SU-DHL-6 (cell line): ENCODE measurements around the gene RAB43.

Source experiments
- H2AFZ ChIP-seq: fragments of 200-600 bp; sonication (generic); 2 replicates; pipeline ENCODE4 v1.6.1; 2014; ENCODE audit warnings: low read depth, mild to moderate bottlenecking, moderate library complexity, mixed read lengths, antibody characterized with exemption, low read length; ENCODE audit not compliant: severe bottlenecking
- H3F3A ChIP-seq: fragments of 200-600 bp; shearing (Covaris generic); 2 replicates; pipeline ENCODE4 v1.6.0; 2016; ENCODE audit warnings: antibody characterized with exemption, mild to moderate bottlenecking; ENCODE audit not compliant: insufficient read depth
- H3K27ac ChIP-seq: fragments of 200-600 bp; sonication (generic); 2 replicates; pipeline ENCODE4 v1.5.1; 2016; ENCODE audit warnings: low read depth, mild to moderate bottlenecking, low read length, moderate library complexity, mixed read lengths
- H3K27me3 ChIP-seq: fragments of 200-600 bp; sonication (generic), shearing (Covaris generic); 2 replicates; pipeline ENCODE4 v1.6.0; 2014; ENCODE audit warnings: mild to moderate bottlenecking, low read length
- H3K36me3 ChIP-seq: fragments of 200-600 bp; sonication (generic); 2 replicates; pipeline ENCODE4 v1.6.1; 2014; ENCODE audit warnings: mild to moderate bottlenecking, low read length, mixed read lengths
- H3K4me2 ChIP-seq: fragments of 300-600, 200-600 bp; shearing (Covaris generic), sonication (generic); 2 replicates; pipeline ENCODE4 v1.6.0; 2014; ENCODE audit warnings: low read length, low read depth, mild to moderate bottlenecking; ENCODE audit not compliant: poor library complexity, severe bottlenecking
- H3K4me3 ChIP-seq: fragments of 200-600 bp; sonication (generic); 2 replicates; pipeline ENCODE4 v1.5.1; 2014; ENCODE audit warnings: antibody characterized with exemption, low read length, mild to moderate bottlenecking, mixed read lengths; ENCODE audit not compliant: insufficient read depth, poor library complexity, severe bottlenecking
- H3K79me2 ChIP-seq: fragments of 200-600 bp; sonication (generic); 2 replicates; pipeline ENCODE4 v1.6.1; 2014; ENCODE audit warnings: mild to moderate bottlenecking, low read length, moderate library complexity; ENCODE audit not compliant: insufficient read depth
- H3K9ac ChIP-seq: fragments of 200-600 bp; sonication (generic); 2 replicates; pipeline ENCODE4 v1.7.0; 2014; ENCODE audit warnings: mild to moderate bottlenecking, low read length
- H3K9me2 ChIP-seq: fragments of 200-600 bp; sonication (generic); replicated peaks from 2 replicates; pipeline ENCODE4 v1.6.1; 2014; ENCODE audit warnings: low read length; ENCODE audit not compliant: insufficient read depth
- H3K9me3 ChIP-seq: fragments of 200-600 bp; sonication (generic); 2 replicates; pipeline ENCODE4 v1.6.1; 2014; ENCODE audit warnings: low read length, mixed read lengths; ENCODE audit not compliant: insufficient read depth
- H4K20me1 ChIP-seq: fragments of 200-600 bp; sonication (generic); 2 replicates; pipeline ENCODE4 v1.6.1; 2014; ENCODE audit warnings: low read depth, mild to moderate bottlenecking, antibody characterized with exemption, low read length, moderate library complexity, mixed read lengths
- EZH2phosphoT487 ChIP-seq: fragments of 200-600 bp; sonication (generic), shearing (Covaris generic); conservative IDR thresholded peaks from 2 replicates; pipeline ENCODE4 v1.6.1; 2018; ENCODE audit warnings: mild to moderate bottlenecking, antibody characterized with exemption, low read length, moderate library complexity, mixed read lengths
- TF ChIP-seq, protein P1 (sequence below): fragments of 200-600 bp; sonication (generic); IDR thresholded peaks from one replicate; pipeline ENCODE4 v1.5.1; 2017; ENCODE audit warnings: antibody characterized with exemption, mild to moderate bottlenecking, low read length, moderate library complexity; ENCODE audit not compliant: insufficient read depth, poor library complexity, severe bottlenecking

Gene RAB43

DNA sequence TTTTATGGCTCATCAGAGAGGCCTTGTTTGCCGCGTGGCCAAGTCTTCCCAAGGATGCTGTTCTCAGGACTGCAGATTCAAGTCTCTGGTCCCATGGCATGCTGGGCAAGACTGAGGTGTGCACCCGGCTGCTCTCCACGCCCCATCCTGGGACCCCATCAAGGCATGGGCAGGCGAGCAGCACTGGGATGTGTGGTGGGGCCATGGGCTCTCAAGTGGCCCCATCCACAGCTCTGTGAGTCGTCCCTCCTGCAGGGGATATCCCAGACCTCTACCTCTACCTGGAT, 74.1 kb downstream of the RAB43 start:
- Histone ChIP-seq H3K4me3 (no peak overlapping the region), H3K9ac (no peak overlapping the region), H2AFZ (no peak overlapping the region), H3K27me3 (no peaks in the 10 kb centered on the region), H3K36me3 (no peaks in the 10 kb centered on the region), H3K27ac (no peak overlapping the region), H3K9me3 (no peaks in the 10 kb centered on the region), H4K20me1 (no peaks in the 10 kb centered on the region), H3F3A (no peaks in the 10 kb centered on the region), H3K4me2 (no peak overlapping the region), H3K9me2 (no peaks in the 10 kb centered on the region), H3K79me2 (no peaks in the 10 kb centered on the region)
- TF ChIP-seq, protein P1, sequence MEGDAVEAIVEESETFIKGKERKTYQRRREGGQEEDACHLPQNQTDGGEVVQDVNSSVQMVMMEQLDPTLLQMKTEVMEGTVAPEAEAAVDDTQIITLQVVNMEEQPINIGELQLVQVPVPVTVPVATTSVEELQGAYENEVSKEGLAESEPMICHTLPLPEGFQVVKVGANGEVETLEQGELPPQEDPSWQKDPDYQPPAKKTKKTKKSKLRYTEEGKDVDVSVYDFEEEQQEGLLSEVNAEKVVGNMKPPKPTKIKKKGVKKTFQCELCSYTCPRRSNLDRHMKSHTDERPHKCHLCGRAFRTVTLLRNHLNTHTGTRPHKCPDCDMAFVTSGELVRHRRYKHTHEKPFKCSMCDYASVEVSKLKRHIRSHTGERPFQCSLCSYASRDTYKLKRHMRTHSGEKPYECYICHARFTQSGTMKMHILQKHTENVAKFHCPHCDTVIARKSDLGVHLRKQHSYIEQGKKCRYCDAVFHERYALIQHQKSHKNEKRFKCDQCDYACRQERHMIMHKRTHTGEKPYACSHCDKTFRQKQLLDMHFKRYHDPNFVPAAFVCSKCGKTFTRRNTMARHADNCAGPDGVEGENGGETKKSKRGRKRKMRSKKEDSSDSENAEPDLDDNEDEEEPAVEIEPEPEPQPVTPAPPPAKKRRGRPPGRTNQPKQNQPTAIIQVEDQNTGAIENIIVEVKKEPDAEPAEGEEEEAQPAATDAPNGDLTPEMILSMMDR: no peak
- no peak for TF ChIP-seq EZH2phosphoT487

DNA sequence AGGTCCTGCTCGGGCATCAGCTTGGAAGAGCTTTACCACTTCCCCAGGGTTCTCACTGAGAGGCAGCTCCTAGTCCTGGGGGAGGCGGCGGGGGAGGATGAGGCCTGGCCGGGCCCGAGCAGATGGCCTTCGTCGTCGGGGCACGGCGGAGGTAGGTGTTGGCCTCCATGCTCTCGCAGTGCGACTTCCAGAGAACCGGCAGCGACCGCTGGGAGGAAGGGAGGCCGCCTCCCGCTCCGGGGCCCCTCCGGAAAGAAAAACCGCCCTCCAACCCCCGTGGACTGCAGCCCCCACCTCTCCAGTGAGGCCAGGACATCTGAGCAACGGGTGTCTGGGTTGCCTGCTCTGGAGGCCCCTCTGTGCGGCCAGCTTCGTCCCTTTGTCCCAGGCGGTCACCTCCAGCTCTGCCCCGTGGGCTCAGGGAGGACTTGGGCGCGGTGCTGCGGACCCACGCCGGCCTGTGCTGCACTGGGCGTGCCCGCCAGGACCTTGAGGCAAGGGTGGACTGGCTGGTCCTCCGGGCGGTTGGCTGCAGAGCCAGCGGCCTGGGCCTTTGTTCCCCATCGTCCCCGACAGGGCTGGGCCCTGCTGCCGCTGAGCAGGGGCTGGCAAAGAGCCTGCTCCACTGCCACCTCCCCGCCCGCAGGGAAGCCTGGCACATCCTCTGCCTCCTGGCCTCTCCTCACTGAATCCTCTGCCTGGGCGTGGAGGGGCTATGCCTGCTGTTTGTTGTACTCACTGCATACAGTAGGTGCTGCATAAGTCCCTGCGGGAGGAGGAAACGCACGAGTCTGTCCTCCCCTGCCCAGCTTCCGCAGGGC, 74.7 kb downstream of the RAB43 start:
- TF ChIP-seq EZH2phosphoT487: no peak
- TF ChIP-seq, protein P1: no peak
- H3K36me3 ChIP-seq: no peaks in the 10 kb centered on the region
- no peaks in the 10 kb centered on the region for H3K9me3 ChIP-seq
- no peaks in the 10 kb centered on the region for H3K79me2 ChIP-seq
- no peaks in the 10 kb centered on the region for H4K20me1 ChIP-seq
- H3K9me2 ChIP-seq: no peaks in the 10 kb centered on the region
- no peak overlapping the region for H2AFZ ChIP-seq
- H3K4me3 ChIP-seq: no peak overlapping the region
- H3F3A ChIP-seq: no peaks in the 10 kb centered on the region
- 0 out of 2 replicates have a peak, but pooled peaks cover 2% of the 10 kb centered on the region for H3K27me3 ChIP-seq
- no peak overlapping the region for H3K9ac ChIP-seq
- no peak overlapping the region for H3K4me2 ChIP-seq
- H3K27ac ChIP-seq: no peak overlapping the region

DNA sequence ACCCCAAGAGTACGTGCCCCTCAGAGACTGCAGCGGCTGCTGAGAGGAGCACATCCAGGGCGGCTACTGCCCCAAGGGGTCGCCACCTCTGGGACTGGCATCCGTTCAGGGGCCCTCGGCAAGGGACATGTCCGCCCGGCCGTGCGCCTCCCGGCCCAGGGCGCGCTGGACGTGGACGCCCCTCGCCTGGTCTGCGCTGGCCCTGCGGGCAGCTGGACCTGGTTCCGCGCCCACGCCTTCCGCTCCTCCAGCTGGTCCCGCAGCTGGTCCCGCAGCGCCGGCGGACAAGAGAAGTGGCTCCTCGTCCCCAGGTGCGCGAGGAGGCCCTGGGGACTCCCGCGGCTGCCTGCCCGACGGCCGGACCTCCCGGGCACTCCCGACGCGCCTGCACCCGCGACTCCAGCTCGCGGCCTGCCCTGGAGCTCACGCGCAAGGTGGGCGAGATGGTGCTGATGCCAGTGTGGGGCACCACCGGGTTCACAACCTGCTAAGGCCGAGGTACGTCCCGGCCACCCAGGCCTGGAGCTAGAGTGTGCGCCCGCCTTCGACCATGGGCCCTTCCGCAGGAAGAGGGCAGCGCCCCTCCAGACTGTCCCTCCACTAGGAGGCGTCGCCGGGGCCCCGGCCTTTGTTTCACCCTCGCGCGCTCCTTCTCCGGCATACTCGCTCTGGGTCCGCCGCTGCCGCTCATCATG, 75.4 kb downstream of the RAB43 start:
- no peak overlapping the region for H3K9ac ChIP-seq
- no peak overlapping the region for H3K4me3 ChIP-seq
- H3K27me3 ChIP-seq: 0 out of 2 replicates have a peak, but pooled peaks cover 5% of the 10 kb centered on the region
- no peaks in the 10 kb centered on the region for H3K79me2 ChIP-seq
- no peaks in the 10 kb centered on the region for H4K20me1 ChIP-seq
- no peaks in the 10 kb centered on the region for H3K9me2 ChIP-seq
- H3K27ac ChIP-seq: no peak overlapping the region
- no peaks in the 10 kb centered on the region for H3K9me3 ChIP-seq
- H2AFZ ChIP-seq: no peak overlapping the region
- H3K4me2 ChIP-seq: no peak overlapping the region
- TF ChIP-seq, protein P1: no peak
- no peak for TF ChIP-seq EZH2phosphoT487
- no peaks in the 10 kb centered on the region for H3K36me3 ChIP-seq
- no peaks in the 10 kb centered on the region for H3F3A ChIP-seq
